Panc1 (cell line): Measurements from ENCODE around the gene MPRIP. TPM values are rescaled to one million over a fixed set of nuclear protein-coding genes. Genes with fewer than 3 reads are reported as not detected.

Experiments used
- ATAC-seq: fragments of 200-7000 bp; cut with Tn5 transposase; 2 replicates; pipeline ENCODE4 v1.9.1; 2020; ENCODE audit warnings: mild to moderate bottlenecking, moderate library complexity
- BruUV-seq: library from RNA; stranded (reverse); fragments of 400-500 nt; replicated peaks from 2 replicates; lab custom pipeline; 2021; lab: Mats Ljungman, UMichigan
- CTCF ChIA-PET: fragments of 300-600 bp; sonication (Branson Sonifier 250); formaldehyde crosslinking; loops from one replicate; lab custom pipeline; 2022; ENCODE audit warnings: antibody characterized with exemption; lab: Charles Lee
- POLR2A ChIA-PET: fragments of 300-600 bp; sonication (Branson Sonifier 250); formaldehyde crosslinking; loops from one replicate; lab custom pipeline; 2022; ENCODE audit warnings: antibody characterized with exemption; lab: Charles Lee
- DNase-seq: peaks from one replicate; pipeline ENCODE4 v3.0.0-alpha.2; 2010; ENCODE audit warnings: low read depth, low spot score
- H3K27ac ChIP-seq: 2 replicates; pipeline ENCODE4 v1.5.1; 2011; ENCODE audit warnings: mild to moderate bottlenecking, low read length, inconsistent platforms
- H3K27me3 ChIP-seq: fragments of 200-500 bp; sonication (Bioruptor generic); 2 replicates; pipeline ENCODE4 v1.6.0; 2014; ENCODE audit warnings: low read length, inconsistent platforms; ENCODE audit not compliant: control insufficient read depth, insufficient read depth
- H3K36me3 ChIP-seq: fragments of 200-500 bp; sonication (Bioruptor generic); 2 replicates; pipeline ENCODE4 v1.5.1; 2014; ENCODE audit warnings: inconsistent platforms, mild to moderate bottlenecking, low read length, moderate library complexity; ENCODE audit not compliant: control insufficient read depth, insufficient read depth
- H3K4me1 ChIP-seq: 2 replicates; pipeline ENCODE4 v1.5.1; 2011; ENCODE audit warnings: inconsistent platforms, mild to moderate bottlenecking, low read length, moderate library complexity; ENCODE audit not compliant: control insufficient read depth, insufficient read depth
- H3K4me3 ChIP-seq, 2 experiments: 2 replicates each; pipeline ENCODE4 v1.5.1; 2011 to 2012; ENCODE audit warnings: low read depth in 2 of 2, low read length in 2 of 2, mild to moderate bottlenecking in 2 of 2, inconsistent platforms in 1 of 2, moderate library complexity in 1 of 2
- H3K9me3 ChIP-seq: fragments of 200-500 bp; sonication (Bioruptor generic); 2 replicates; pipeline ENCODE4 v1.5.1; 2014; ENCODE audit warnings: low read depth, mild to moderate bottlenecking, inconsistent platforms, low read length, moderate library complexity; ENCODE audit not compliant: control insufficient read depth, insufficient read depth
- CTCF ChIP-seq: fragments of 450-650 bp; IDR thresholded peaks from 2 replicates; pipeline ENCODE4 v1.5.1; 2017; ENCODE audit warnings: mild to moderate bottlenecking
- POLR2AphosphoS5 ChIP-seq: IDR thresholded peaks from 2 replicates; pipeline ENCODE4 v1.6.1; 2012; ENCODE audit warnings: mild to moderate bottlenecking, low read depth, low read length, moderate library complexity
- SIN3A ChIP-seq: IDR thresholded peaks from 2 replicates; pipeline ENCODE4 v1.6.1; 2012; ENCODE audit warnings: low read depth, mild to moderate bottlenecking, low read length, moderate library complexity, borderline replicate concordance; ENCODE audit not compliant: insufficient read depth
- TCF7L2 ChIP-seq: IDR thresholded peaks from 2 replicates; pipeline ENCODE4 v1.6.1; 2011; ENCODE audit warnings: mild to moderate bottlenecking, low read depth, low read length, inconsistent platforms
- in situ Hi-C: cut with HindIII; loops from 2 replicates; pipeline ENCODE4 v1.10.0; 2016; ENCODE audit warnings: low sequenced_read_pairs, low pct_unique_long_range_greater_than_20kb
- intact Hi-C: fragments of 100-400 bp; cut with micrococcal nuclease; formaldehyde crosslinking; loops from one replicate; pipeline ENCODE4 v1.10.0; 2022; ENCODE audit not compliant: unreplicated experiment
- total RNA-seq: library from RNA; stranded (reverse); gene quantifications from one replicate; pipeline ENCODE4 v1.2.1, GENCODE V29; 2021; ENCODE audit not compliant: unreplicated experiment
- TF ChIP-seq, protein P1 (sequence below), 2 experiments: IDR thresholded peaks; 2 replicates each; pipeline ENCODE4 v1.6.1; 2011 to 2012; ENCODE audit warnings: low read depth in 2 of 2, control low read depth in 1 of 2, low read length in 1 of 2, mild to moderate bottlenecking in 1 of 2, moderate library complexity in 1 of 2; ENCODE audit not compliant: insufficient read depth in 1 of 2

Gene MPRIP
- total RNA-seq, 1 experiment from 2014 or later, result 155 TPM

DNA sequence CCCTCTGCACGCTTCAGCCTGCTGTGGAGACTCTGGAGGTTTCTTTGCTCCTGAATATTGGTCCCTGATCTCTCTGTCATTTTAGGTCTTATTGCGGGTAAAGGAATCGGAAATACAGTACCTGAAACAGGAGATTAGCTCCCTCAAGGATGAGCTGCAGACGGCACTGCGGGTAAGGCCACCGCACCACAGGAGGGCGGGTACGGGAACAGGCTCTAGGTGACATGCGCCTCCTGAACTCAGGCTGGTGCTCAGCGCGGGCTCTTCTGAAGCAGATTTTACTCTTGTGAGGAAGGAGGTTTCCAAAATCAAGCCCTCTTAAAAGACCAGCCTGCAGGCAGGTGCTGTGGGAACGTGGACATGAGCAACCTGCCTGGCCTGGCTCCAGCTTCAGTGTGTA, 134.1 kb downstream of the MPRIP start:
- no peak for ATAC-seq
- no peaks in the 10 kb centered on the region for H3K4me1 ChIP-seq
- no TSS peak for BruUV-seq
- in situ Hi-C loops (no loop called here), intact Hi-C loops (no loop called here)
- H3K27me3 ChIP-seq, result no peaks in the 10 kb centered on the region
- TF ChIP-seq POLR2AphosphoS5, result no peak
- TF ChIP-seq CTCF, result no peak
- TF ChIP-seq, protein P1, sequence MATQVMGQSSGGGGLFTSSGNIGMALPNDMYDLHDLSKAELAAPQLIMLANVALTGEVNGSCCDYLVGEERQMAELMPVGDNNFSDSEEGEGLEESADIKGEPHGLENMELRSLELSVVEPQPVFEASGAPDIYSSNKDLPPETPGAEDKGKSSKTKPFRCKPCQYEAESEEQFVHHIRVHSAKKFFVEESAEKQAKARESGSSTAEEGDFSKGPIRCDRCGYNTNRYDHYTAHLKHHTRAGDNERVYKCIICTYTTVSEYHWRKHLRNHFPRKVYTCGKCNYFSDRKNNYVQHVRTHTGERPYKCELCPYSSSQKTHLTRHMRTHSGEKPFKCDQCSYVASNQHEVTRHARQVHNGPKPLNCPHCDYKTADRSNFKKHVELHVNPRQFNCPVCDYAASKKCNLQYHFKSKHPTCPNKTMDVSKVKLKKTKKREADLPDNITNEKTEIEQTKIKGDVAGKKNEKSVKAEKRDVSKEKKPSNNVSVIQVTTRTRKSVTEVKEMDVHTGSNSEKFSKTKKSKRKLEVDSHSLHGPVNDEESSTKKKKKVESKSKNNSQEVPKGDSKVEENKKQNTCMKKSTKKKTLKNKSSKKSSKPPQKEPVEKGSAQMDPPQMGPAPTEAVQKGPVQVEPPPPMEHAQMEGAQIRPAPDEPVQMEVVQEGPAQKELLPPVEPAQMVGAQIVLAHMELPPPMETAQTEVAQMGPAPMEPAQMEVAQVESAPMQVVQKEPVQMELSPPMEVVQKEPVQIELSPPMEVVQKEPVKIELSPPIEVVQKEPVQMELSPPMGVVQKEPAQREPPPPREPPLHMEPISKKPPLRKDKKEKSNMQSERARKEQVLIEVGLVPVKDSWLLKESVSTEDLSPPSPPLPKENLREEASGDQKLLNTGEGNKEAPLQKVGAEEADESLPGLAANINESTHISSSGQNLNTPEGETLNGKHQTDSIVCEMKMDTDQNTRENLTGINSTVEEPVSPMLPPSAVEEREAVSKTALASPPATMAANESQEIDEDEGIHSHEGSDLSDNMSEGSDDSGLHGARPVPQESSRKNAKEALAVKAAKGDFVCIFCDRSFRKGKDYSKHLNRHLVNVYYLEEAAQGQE (IDR thresholded peaks at IDR 0.05; ENCODE audit: insufficient read depth in 1 of 2, low read depth in 2 of 2, low read length in 1 of 2), result no peak
- no peak for TF ChIP-seq TCF7L2
- no peak for TF ChIP-seq SIN3A
- ChIA-PET POLR2A (no interaction called here), CTCF (no interaction called here)
- no peak for DNase-seq
- H3K9me3 ChIP-seq, result no peaks in the 10 kb centered on the region
- no peaks in the 10 kb centered on the region for H3K36me3 ChIP-seq
- no peak overlapping the region for H3K4me3 ChIP-seq
- H3K27ac ChIP-seq, result no peak overlapping the region

GRCh38 chr17:17177176-17177575, 134.9 kb downstream of the MPRIP start:
- Histone ChIP-seq H3K4me1 (no peaks in the 10 kb centered on the region), H3K9me3 (no peaks in the 10 kb centered on the region), H3K27ac (no peak overlapping the region), H3K27me3 (no peaks in the 10 kb centered on the region), H3K4me3 (no peak overlapping the region), H3K36me3 (no peaks in the 10 kb centered on the region)
- BruUV-seq, result no TSS peak
- ChIA-PET CTCF (no interaction called here), POLR2A (interaction anchor here (0.7 kb wide), 1 partner anchor 73 kb away, joined by 5 read pairs; no protein-coding TSS in a partner anchor)
- TF ChIP-seq CTCF, result no peak
- TF ChIP-seq TCF7L2, result no peak
- TF ChIP-seq, protein P1 (IDR thresholded peaks at IDR 0.05; ENCODE audit: insufficient read depth in 1 of 2, low read depth in 2 of 2, low read length in 1 of 2), result no peak
- TF ChIP-seq POLR2AphosphoS5, result no peak
- TF ChIP-seq SIN3A, result no peak
- in situ Hi-C loops (no loop called here), intact Hi-C loops (no loop called here)
- ATAC-seq, result no peak
- DNase-seq, result no peak
